HPDE6-E6E7 (cell line): ENCODE data around the gene SLC22A23.
"Not testable (repeated sequence)": the region's sequence is repeated elsewhere in the genome, so short reads cannot be mapped to it uniquely, and the experiment has no call there.

Source experiments
- DNase-seq: peaks from one replicate; pipeline ENCODE4 v3.0.0; 2011; ENCODE audit warnings: missing footprints; ENCODE audit errors: extremely low spot score

Gene SLC22A23

DNA sequence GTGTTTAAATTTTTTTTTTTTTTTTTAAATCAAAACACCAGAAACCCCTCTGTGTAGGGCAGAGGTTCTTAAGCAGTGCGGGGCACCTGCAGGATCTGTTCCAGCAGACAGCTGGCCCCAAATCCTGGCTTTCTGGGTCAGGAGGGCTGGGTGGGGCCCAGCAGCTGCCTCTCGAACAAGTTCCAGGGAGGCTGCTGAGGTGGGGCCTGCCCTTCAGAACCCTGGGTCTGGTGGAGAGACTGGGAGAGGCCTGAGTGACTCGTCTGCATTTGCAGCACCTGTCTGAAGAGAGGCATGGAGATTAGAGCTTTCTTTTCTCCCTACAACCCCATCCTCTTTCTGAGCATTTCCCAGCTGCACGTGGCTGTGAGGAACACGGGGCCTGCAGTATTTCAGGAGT lies 189.7 kb downstream of the SLC22A23 start:
- DNase-seq, result no peak

DNA sequence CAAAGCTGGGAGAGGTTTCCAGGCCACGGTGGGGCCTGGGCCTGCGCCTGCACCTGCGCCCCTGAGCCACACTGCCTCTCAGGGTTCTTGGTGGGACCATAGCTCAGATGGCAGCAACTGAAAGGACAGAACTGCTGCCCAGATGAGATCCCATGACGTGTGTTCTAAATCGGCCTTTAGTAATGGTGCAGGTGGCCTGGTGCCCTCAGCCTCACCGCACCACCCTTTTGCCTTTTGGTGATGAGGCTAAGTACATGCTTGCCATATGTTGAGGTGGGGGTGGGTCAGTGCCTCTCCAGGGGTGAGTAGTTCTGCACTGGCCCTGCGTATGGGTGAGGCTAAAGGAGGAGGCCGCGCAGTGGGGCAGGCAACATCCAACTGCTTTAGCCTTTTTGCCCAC lies 190.7 kb downstream of the SLC22A23 start:
- no peak for DNase-seq

DNA sequence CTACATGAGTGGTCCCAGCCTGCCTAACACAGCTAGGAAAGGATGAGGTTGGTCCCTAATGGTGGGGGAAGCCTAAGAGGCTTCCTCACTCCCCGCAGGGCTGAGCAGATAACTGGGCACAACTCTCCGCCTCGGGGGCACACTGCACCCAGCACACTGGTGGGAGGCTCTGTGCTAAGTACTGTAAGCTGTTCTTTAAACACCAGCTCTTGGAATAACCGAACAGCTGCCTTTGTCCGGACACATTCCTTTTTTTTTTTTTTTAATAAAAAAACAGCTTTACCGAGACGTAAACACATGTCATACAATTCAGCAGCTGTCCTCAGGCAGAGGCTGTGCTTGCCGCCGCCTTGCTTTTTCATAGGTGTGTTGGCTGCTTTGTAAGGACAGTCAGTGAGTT lies 191.2 kb downstream of the SLC22A23 start:
- DNase-seq, result no peak

DNA sequence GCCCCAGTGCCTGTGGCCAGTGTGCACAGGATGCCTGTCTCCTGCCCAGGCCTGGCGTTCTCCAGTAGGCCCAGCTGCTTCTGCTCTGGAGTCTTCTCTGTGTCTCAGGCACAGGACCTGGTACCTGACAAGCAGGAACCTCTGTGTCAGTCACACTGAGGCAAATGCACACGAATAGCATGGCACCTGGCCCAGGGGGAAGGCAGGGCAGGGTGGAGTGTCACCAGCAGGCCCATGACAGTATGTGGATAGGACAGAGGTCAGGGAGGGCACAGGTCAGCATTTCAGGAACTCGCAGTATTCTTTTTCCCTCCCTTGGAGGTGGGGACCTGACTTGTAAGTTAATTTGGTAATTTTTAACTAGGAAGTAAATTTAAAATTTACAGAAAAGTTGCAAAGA lies 192.5 kb downstream of the SLC22A23 start:
- DNase-seq, result no peak

DNA sequence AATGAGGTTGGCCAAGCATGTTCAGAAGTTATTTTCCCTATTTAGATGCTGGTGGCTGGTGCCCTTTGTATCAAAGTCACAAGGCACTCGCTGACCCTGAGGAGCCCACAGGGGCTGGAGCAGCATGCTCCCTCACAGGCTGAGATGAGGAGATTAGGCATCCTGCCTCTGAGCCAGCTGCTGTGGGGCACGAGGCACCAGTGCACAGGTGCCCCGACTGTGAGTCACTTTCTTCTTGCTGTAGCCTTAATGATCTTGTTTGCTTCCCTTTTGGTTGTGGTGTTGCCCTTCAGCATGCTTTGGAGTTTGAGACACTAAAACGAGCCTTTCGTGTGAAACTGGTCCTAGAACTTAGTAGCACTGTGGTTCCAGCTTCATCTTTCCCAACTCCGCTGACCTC lies 193.8 kb downstream of the SLC22A23 start:
- no peak for DNase-seq

DNA sequence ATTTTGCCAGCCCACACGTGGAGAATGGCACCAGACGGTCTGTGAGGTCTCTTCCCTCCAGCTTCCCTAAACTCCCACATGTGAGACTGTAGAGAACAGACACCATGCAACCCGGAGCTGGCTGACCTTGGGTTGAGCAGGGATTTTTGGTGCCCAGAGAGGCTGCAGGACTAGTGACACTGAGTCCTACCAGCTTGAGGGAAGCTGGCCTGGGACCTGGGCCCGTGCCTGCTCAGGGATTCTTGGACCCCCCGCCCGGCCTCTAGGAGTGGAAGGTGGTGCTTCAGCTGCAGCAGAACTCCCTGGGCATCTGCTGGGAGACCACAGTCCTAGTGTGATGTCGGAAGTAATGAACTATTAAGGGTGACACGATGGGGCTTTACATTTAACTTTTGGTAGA lies 194.9 kb downstream of the SLC22A23 start:
- no peak for DNase-seq

DNA sequence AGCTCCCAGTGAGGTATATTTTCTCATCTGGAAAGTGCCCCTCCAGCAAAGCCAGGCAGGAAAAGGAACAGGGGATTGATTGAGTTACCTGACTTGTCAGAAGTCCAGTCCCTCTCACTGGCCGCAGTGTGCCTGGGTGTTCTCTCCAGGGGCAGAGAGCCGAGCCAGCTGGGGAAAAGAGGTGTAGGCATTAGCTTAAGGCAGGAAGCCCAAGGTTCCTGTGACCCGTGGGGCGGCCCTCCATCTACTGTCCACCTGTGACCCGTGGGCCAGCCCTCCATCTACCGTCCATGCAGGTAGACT lies 195.4 kb downstream of the SLC22A23 start:
- no peak for DNase-seq

DNA sequence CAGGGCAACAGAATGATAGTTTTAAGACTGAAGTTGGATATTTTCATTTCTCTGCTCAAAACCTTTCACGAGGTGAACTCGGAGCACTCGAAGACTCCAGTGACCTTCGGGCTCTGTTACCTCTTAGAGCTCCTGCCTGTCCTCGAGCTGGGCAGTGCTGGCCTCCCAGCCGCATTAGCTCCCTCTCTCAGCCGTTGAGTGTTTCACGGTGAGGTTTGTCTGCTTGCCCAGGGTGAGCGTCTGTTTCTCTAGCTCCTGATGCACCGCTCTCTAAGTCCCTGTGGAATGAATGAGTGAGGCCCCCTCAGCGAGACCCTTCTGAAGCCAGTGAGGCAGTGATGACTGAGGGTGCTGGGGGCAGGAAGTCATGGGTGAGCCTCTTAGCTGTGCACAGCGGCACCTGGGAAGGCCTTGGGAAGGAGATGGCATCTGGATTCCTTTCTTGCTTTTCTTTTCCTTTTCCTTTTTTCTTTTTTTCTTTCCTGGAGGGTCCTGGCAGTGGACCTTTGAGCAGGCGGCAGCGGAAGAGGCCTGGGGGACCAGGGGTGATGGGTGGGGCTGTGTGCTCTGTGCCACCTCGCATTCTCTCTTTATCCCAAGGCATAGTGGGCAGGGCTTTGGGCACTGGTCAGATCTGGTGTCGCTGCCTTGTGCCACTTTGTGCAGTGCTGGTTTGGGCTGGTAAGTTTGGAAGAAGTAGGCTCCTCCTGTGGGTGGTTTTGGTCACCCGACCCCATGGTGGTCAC lies 195.9 kb downstream of the SLC22A23 start:
- no peak for DNase-seq

DNA sequence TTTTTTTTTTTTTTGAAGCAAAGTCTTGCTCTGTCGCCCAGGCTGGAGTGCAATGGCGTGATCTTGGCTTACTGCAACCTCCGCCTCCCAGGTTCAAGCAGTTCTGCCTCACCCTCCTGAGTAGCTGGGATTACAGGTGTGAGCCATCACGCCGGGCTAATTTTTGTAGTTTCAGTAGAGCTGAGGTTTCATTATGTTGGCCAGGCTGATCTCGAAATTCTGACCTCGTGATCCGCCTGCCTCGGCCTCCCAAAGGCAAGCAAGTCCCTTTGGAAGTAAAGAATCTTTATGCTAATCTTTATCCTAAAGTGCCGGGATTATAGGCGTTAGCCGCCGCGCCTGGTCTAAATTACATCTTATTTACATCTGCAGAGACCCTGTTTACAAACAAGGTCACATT lies 196.6 kb downstream of the SLC22A23 start:
- no peak for DNase-seq

DNA sequence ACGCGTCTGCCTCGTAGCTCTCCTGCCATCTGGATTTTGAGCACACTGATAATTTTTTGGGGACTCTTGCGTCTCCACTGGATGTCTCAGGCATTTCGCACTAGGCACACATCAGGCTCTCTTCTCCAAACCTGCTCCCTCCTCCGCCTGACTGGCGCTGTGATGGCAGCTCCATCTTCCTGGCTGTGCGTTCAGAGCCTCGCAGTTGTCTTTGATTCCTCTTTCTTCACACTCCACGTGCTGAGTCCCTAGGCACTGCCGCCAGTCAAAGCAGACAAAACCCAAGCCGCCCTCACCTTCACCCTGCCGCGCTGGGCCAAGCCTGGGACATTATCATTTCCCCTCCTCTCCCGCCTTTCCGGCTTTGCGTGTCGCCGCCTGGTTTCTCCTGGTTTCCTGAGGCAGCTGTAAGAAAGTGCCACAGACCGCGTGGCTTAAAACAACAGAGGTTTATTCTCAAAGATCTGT lies 197.3 kb downstream of the SLC22A23 start:
- peak; percentile 32 for DNase-seq

DNA sequence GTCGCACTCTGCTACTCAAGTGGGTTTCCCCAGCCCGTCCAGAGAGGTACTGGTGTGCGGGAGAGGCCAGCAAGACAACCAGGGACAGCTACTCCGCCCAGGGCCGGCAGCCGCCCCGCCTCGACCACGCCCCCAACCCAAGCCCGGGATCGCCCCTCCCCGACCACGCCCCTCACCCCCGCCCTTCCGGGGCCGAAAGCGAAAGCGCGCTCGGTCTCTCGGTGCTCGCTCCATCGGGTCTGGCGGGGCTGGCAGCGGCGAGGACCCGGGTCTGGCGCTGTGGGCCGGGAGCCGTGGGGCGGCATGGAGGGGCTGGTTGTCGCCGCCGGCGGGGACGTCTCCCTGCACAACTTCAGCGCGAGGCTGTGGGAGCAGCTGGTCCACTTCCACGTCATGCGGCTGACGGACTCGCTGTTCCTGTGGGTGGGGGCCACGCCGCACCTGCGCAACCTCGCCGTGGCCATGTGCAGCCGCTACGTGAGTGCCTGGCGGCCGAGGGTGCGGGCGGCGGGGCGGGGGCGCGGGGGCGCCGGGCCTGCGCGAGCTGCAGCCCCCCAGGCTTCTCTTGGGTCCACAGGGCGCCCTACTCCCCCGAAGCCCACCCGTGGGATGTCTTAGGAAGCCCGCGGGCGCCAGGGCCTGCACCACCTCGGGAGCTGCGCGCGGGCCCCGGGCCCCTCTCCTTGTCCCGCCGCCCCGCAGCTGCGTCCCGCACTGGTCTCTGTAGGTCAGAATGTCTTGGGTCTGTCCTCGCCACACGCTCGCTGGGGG lies 197.9 kb downstream of the SLC22A23 start, which contains the start of gene PSMG4:
Gene PSMG4 (plus strand): TSS at position 228 of the 771 bp plus-strand sequence. CDS start 76 bp downstream, at position 304.
- peak; percentile 85 for DNase-seq

DNA sequence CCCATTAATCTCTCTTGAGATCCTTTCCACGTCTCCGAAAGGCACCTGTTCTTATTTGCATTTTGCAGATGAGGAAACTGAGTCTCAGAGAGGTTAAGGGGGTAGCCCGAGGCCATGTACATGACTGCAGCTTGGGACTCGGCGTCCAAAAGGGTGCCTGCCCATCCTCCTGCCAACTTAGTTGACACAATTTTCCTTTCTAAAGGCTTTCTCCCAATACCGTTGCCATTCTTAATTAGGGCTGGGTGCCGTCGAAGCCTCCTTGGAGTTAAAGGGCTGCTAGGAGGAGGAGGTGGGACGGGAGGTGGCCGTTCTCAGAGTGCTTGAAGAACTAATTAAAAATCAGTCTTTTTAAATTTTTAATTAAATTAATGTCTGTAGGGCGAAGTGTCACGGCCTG lies 198.6 kb downstream of the SLC22A23 start:
- no peak for DNase-seq

DNA sequence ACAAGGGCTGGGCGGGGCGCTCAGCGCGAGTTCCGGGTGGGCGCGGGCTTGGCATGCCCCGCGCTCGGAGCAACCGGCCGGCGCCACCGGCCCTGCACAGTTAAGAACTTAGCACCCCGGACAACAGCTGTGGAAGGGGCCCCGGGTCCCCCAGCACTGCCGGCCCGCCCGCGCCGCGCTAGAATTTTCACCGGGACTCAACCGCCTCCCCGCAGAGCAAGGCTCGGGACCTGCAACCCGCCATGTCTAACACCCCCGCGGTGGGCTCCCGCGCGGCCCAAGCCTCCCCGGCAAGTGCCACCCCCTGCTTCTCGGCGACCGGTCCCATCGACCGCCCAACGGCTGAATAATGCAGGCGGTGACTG lies 203.3 kb downstream of the SLC22A23 start:
- DNase-seq, result no peak

DNA sequence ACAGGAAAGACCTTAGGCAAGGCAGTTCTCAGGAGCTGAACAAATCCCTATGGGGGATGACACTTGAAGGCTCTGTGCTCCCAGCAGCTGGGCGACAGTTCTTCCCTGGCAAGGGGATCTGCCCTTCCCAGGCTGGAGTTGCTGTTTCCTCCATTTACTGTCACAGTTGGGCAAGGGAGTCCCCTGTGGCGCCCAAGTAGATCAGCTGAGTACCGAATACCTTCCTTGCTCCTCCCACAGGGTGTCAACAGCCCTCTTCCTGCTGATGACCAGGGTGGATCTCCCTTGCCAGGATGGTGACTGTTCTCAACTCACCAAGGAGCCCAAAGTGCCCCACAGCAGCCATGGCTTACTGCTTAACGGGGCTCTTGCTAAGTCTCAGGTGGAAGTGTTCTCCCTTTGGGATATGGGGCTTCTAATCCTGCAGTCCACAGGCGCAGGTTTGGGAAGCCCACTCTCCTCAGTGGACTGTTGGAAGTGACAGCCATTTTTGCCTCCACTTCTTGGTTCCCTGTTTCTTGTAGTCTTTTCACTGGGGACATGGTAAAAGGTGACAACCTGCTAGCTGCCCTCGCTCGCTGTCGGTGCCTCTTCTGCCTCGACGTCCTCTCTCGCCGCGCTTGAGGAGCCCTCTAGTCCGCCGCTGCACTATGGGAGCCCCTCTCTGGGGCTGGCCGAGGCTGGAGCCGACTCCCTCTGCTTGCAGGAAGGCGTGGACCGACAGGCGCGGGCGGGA lies 203.8 kb downstream of the SLC22A23 start:
- DNase-seq, result no peak

DNA sequence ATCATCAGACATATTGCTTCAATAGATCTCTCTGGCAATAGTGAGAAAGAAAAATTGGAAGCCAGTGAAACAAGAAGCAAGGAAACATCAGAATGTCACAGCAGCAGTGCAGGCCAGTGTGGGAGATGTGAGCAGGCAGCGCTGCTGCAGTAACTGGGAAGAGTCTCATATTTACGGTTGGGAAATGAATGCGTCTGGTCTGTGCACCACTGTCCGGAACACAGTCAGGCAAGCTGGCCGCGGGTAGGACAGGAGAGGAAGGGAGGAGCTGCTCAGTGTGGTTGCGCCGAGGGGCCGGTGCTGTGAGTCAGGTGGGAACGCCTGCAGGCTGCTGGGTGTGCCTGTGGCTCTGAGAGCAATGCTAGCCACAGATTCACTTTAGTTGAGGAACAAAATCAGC lies 204.5 kb downstream of the SLC22A23 start:
- DNase-seq, result peak; percentile 49

DNA sequence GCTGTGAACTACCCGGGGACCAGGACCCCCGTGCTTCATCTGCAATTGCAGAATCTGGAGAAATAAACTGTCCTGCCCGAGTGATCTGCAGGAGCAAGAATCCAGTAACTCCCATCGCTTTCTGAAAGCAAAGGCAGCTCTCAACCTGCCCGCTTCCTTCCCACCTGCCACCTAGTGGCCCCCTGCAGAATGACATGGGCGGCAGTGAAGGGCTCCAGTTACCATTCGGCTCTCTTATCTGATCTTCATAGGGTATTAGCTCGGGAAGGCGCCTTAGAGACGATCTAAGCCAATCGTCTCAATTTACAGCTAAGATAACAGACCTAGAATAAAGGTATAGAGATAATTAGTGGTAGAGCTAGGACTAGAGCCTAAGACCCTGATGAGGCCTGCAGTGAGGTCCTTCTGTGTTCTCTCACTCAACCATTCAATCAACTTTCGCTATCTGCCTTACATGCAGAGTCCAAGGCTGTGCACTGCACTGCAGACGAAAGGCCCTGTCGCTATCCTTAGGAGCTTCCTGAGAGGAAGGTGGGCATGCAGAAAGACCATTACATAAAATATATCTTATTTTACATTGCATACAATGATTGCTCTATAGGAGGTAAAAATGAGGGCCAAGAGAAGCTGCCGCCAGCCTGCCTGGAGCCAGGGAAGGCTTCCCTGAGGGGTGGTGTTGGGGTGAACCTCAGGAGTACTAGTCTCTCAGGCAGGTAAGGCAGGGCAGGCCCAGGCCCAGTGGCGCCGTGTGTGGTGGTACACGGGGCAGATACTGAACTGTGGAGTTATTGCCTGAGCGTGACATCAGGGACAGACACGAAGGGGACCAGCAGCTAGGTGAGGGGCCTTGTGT lies 205.2 kb downstream of the SLC22A23 start:
- DNase-seq, result peak; percentile 75

DNA sequence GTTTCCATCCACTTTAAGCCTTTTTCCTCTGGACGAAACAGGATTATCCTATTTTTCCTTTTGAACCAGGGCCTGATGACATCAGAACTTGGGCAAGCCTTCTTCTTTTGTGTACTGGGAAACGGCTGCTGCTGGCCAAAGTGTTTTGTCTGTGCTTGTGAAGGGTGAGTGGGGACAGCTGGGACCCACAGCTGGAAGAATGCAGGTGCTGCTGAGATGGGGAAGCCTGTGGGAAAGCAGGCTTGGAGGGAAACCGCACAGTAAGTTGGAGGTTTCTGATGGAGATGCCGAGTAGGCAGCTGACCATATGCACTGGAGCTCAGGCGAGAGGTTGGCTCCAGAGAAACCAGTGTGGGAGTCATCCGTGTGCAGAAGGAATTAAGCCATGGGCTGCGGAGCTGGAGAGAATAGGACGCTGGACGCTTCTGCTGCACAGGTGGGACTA lies 206.6 kb downstream of the SLC22A23 start:
- no peak for DNase-seq

DNA sequence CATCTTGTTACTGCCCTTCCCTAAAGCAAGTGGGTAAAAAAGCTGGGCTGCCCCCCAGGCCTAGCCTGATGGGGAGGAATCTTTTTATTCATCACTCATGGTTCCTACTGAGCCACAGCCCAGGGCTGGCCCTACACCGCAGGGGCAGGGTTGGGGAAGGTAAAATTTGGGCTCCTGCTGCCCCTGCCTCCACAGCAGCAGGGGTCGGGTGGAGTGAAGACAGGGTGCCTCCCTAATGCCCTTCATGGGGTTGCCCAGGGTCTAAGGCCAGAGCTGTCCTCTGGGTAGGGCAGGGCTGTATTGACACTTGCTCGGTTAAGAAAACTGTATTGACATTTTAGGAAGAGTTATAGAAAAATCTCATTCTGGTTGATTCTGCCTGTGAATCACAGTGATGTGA lies 207.0 kb downstream of the SLC22A23 start:
- no peak for DNase-seq

DNA sequence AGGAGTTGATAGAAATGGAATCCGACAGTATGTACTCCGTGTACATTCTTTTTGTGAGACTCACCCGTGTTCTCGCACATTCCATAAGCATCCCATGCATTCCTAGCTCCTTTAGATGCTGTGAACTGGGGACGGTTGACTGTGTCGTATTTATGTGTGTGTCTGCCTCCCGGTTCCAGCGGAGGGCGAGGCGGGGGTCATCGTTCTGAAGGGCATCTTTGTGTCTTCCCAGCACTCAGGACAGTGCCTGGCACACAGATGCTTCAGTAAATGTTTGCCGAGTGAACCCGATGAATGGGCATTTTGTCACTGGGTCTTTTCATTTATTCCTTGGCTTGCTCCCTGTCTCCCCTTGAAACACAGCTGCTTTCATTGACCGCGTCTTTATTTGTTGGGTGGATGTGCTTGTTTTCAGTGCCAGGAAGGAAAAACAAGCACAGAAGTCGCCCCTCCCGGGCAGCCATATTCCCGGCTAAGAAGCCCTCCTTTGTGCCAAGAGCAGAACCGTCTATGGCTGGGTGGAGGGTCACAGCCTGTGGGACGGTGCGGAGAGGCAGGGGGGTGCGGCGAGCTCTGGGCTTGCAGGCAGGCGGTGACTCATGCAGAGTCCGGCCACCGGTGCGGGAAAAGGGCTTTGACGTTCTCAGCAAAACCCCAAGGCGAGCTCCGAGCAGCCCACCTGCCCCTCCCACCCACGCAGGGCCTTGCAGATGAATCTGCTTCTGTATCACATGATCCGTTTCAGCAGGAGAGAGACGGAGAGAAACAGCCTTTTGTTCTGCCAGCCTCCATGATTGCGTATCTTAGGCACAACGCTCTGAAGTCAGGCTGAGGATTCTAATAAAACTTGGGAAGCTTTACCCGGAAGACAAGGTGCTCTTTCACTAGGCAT lies 209.3 kb downstream of the SLC22A23 start:
- DNase-seq, result no peak

DNA sequence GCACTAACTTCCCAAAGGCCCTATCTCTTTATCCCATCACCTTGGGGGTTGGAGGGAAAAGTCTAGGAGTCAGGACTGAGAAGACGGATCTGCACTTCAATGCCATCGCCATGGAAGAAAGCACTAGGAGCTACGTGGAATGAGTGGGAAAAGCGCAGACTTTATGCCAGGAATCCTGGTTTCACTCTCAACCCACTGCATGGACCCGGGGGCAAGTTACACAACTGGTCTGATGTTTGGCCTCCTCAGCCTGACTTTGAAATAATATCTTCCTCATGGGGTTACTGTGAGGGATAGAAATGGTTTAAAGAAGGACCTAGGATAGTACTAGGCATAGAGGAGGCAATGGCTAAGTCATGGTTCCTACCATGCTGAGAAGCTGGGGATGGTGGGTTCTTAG lies 211.6 kb downstream of the SLC22A23 start:
- no peak for DNase-seq

DNA sequence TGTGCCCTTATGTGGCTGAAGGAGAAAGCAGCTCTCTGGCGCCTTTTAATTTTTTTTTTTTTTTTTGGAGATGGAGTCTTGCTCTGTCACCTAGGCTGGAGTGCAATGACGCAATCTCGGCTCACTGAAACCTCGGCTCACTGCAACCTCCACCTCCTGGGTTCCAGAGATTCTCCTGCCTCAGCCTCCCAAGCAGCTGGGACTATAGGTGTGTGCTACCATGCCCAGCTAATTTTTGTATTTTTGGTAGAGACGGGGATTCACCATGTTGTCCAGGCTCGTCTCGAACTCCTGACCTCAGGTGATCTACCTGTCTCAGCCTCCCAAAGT lies 212.1 kb downstream of the SLC22A23 start:
- not testable (repeated sequence) for DNase-seq
